WTC11 (cell line): Measurements from ENCODE around the gene GDF2.

Source experiments
- CREB1 ChIP-seq: sonication (generic); formaldehyde crosslinking; IDR thresholded peaks from 2 replicates; pipeline ENCODE4 v1.8.0; 2023; ENCODE audit warnings: mild to moderate bottlenecking, missing genetic modification reagents
- CTCF ChIP-seq: fragments of 200-600 bp; IDR thresholded peaks from 2 replicates; pipeline ENCODE4 v1.8.0; 2022; ENCODE audit warnings: antibody characterized with exemption
- IRF1 ChIP-seq: sonication (generic); formaldehyde crosslinking; IDR thresholded peaks from 2 replicates; pipeline ENCODE4 v1.8.0; 2023; ENCODE audit warnings: missing genetic modification reagents
- JUN ChIP-seq: sonication (generic); formaldehyde crosslinking; IDR thresholded peaks from 2 replicates; pipeline ENCODE4 v1.8.0; 2023; ENCODE audit warnings: mild to moderate bottlenecking, missing genetic modification reagents
- MAX ChIP-seq: sonication (generic); formaldehyde crosslinking; IDR thresholded peaks from 2 replicates; pipeline ENCODE4 v1.8.0; 2022; ENCODE audit warnings: mild to moderate bottlenecking, missing genetic modification reagents
- STAT6 ChIP-seq: sonication (generic); formaldehyde crosslinking; conservative IDR thresholded peaks from 2 replicates; pipeline ENCODE4 v1.8.1; 2023; ENCODE audit warnings: mild to moderate bottlenecking, low read depth, missing genetic modification reagents, moderate library complexity
- ZNF317 ChIP-seq: sonication (generic); formaldehyde crosslinking; IDR thresholded peaks from 2 replicates; pipeline ENCODE4 v1.8.1; 2023; ENCODE audit warnings: low read depth, mild to moderate bottlenecking, moderate library complexity, missing genetic modification reagents, borderline replicate concordance
- ZNF416 ChIP-seq: fragments of 250-450 bp; sonication (Bioruptor Pico); IDR thresholded peaks from 2 replicates; pipeline ENCODE4 v1.9.0; 2021; ENCODE audit warnings: mild to moderate bottlenecking, inconsistent platforms

GRCh38 chr10:47285381-47286115 is 36.7 kb upstream of the GDF2 start:
- TF ChIP-seq CTCF (no peak), IRF1 (no peak), JUN (CRISPR knock-in tag) (no peak), ZNF317 (CRISPR knock-in tag) (no peak), MAX (CRISPR knock-in tag) (no peak), STAT6 (CRISPR knock-in tag) (no peak), ZNF416 (CRISPR knock-in tag) (no peak), CREB1 (no peak)
